Keratinocyte (primary cell): ENCODE data around the gene KRTAP19-6.

Experiments
- CTCF ChIP-seq, 3 experiments: IDR thresholded peaks in 1 of 3; conservative IDR thresholded peaks in 1 of 3; optimal IDR thresholded peaks in 1 of 3; 2 replicates in 2 of 3; 3 replicates in 1 of 3; pipeline versions ENCODE3 to v1.5.1; 2011; ENCODE audit warnings: low read length in 3 of 3, mild to moderate bottlenecking in 3 of 3, moderate library complexity in 2 of 3, control low read depth in 1 of 3, inconsistent platforms in 1 of 3; ENCODE audit not compliant: insufficient read depth in 2 of 3; ENCODE audit errors: extremely low read depth in 1 of 3
- EZH2 ChIP-seq: IDR thresholded peaks from one replicate; pipeline ENCODE4 v1.6.1; 2012; ENCODE audit warnings: inconsistent platforms, mild to moderate bottlenecking, low read length, moderate library complexity

GRCh38 chr21:30515681-30516080 is 26.0 kb downstream of the KRTAP19-6 start:
- TF ChIP-seq CTCF (optimal IDR thresholded peaks at IDR 0.05 in 1 of 3, IDR thresholded peaks at IDR 0.05 in 1 of 3, conservative IDR thresholded peaks at IDR 0.05 in 1 of 3; ENCODE audit: extremely low read depth in 1 of 3, insufficient read depth in 2 of 3, low read length in 3 of 3) (no peak), EZH2 (no peak)
